ENCODE data around the gene SAMD4B. TPM values are rescaled to one million over a fixed set of nuclear protein-coding genes. Genes with fewer than 3 reads are reported as not detected.
A peak's percentile ranks its signal among the peaks of the same experiment; 100 is the strongest.

Gene SAMD4B
- total and polyA plus RNA-seq, 9 of the 15 experiments (the other 6 are each of a cell fraction or from before 2014, with no cell fraction given) = 3.4 to 90.5 (median 38.0) TPM

GRCh38 chr19:39341719-39342604, at the start of gene SAMD4B (continued):
- TF ChIP-seq PKNOX1 (IDR thresholded peaks at IDR 0.05) (peak; percentile 97), FOSL1 (tag; conservative IDR thresholded peaks at IDR 0.05) (peak; percentile 75; the same call in 1 of the 2 replicates), YY1 (IDR thresholded peaks at IDR 0.05; ENCODE audit: borderline replicate concordance in 1 of 3, control insufficient read depth in 1 of 3, extremely low read depth in 1 of 3, insufficient read depth in 3 of 3, insufficient read length in 1 of 3, insufficient replicate concordance in 2 of 3, low read depth in 1 of 3, low read length in 2 of 3) (peak in 2 of 3 experiments; percentile 63 to 69), HNRNPH1 (optimal IDR thresholded peaks at IDR 0.05; ENCODE audit: low read depth, low read length) (no peak), EGR1 (conservative IDR thresholded peaks at IDR 0.05) (peak; percentile 48), FOXJ3 (CRISPR knock-in tag; IDR thresholded peaks at IDR 0.05) (no peak), HDAC8 (tag; IDR thresholded peaks at IDR 0.05) (no peak), KHSRP (IDR thresholded peaks at IDR 0.05) (no peak), HMGN3 (IDR thresholded peaks at IDR 0.05; ENCODE audit: borderline replicate concordance, extremely low read depth, insufficient read length, low read depth, low read length) (peak; percentile 68), FOS (IDR thresholded peaks at IDR 0.05; ENCODE audit: extremely low read depth, insufficient read length) (peak; percentile 77), PTBP1 (IDR thresholded peaks at IDR 0.05; ENCODE audit: low read depth, low read length) (no peak), CBFB (CRISPR knock-in tag; IDR thresholded peaks at IDR 0.05) (no peak), EP300 (IDR thresholded peaks at IDR 0.05; ENCODE audit: low read length) (peak; percentile 53; the same call in 1 of the 2 replicates), NFE2L1 (tag; IDR thresholded peaks at IDR 0.05; ENCODE audit: borderline replicate concordance, low read depth) (no peak)
- TF ChIP-seq, protein P1, sequence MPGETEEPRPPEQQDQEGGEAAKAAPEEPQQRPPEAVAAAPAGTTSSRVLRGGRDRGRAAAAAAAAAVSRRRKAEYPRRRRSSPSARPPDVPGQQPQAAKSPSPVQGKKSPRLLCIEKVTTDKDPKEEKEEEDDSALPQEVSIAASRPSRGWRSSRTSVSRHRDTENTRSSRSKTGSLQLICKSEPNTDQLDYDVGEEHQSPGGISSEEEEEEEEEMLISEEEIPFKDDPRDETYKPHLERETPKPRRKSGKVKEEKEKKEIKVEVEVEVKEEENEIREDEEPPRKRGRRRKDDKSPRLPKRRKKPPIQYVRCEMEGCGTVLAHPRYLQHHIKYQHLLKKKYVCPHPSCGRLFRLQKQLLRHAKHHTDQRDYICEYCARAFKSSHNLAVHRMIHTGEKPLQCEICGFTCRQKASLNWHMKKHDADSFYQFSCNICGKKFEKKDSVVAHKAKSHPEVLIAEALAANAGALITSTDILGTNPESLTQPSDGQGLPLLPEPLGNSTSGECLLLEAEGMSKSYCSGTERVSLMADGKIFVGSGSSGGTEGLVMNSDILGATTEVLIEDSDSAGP (CRISPR knock-in tag; IDR thresholded peaks at IDR 0.05) = peak; percentile 71; the same call in 1 of the 2 replicates
- TF ChIP-seq, protein P2, sequence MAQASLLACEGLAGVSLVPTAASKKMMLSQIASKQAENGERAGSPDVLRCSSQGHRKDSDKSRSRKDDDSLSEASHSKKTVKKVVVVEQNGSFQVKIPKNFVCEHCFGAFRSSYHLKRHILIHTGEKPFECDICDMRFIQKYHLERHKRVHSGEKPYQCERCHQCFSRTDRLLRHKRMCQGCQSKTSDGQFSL (CRISPR knock-in tag; IDR thresholded peaks at IDR 0.05) = peak; percentile 64; the same call in 1 of the 2 replicates
- TF ChIP-seq, protein P2 (tag; IDR thresholded peaks at IDR 0.05) = 0 out of 4 replicates have a peak, but pooled peaks of 1 of the 2 experiments have one; percentile 41
- TF ChIP-seq, protein P3, sequence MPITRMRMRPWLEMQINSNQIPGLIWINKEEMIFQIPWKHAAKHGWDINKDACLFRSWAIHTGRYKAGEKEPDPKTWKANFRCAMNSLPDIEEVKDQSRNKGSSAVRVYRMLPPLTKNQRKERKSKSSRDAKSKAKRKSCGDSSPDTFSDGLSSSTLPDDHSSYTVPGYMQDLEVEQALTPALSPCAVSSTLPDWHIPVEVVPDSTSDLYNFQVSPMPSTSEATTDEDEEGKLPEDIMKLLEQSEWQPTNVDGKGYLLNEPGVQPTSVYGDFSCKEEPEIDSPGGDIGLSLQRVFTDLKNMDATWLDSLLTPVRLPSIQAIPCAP (CRISPR knock-in tag; IDR thresholded peaks at IDR 0.05; ENCODE audit: borderline replicate concordance) = no peak
- TF ChIP-seq, protein P4, sequence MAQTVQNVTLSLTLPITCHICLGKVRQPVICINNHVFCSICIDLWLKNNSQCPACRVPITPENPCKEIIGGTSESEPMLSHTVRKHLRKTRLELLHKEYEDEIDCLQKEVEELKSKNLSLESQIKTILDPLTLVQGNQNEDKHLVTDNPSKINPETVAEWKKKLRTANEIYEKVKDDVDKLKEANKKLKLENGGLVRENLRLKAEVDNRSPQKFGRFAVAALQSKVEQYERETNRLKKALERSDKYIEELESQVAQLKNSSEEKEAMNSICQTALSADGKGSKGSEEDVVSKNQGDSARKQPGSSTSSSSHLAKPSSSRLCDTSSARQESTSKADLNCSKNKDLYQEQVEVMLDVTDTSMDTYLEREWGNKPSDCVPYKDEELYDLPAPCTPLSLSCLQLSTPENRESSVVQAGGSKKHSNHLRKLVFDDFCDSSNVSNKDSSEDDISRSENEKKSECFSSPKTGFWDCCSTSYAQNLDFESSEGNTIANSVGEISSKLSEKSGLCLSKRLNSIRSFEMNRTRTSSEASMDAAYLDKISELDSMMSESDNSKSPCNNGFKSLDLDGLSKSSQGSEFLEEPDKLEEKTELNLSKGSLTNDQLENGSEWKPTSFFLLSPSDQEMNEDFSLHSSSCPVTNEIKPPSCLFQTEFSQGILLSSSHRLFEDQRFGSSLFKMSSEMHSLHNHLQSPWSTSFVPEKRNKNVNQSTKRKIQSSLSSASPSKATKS (CRISPR knock-in tag; IDR thresholded peaks at IDR 0.05) = no peak

All from K562 (cell line).